T-helper 9 cell (primary cell): ENCODE results near the gene ATG13.

Experiments used
- DNase-seq: peaks from one replicate; pipeline ENCODE4 v3.0.0-alpha.2; 2020

Gene ATG13

GRCh38 chr11:46609386-46609785 lies 8.0 kb upstream of the ATG13 start:
- DNase-seq = no peak

GRCh38 chr11:46611526-46612304 lies 5.6 kb upstream of the ATG13 start:
- DNase-seq = no peak

GRCh38 chr11:46612326-46612725 lies 5.0 kb upstream of the ATG13 start:
- DNase-seq = no peak

GRCh38 chr11:46615756-46616155 lies 1.6 kb upstream of the ATG13 start:
- DNase-seq = no peak

GRCh38 chr11:46616551-46617133 lies 711 bp upstream of the ATG13 start:
- no peak for DNase-seq

GRCh38 chr11:46617972-46618314 lies 590 bp downstream of the ATG13 start:
- no peak for DNase-seq

- no peak for DNase-seq
These were observed 1.5 kb downstream of the ATG13 start for GRCh38 chr11:46618837-46619236.

GRCh38 chr11:46625406-46625805 lies 8.1 kb downstream of the ATG13 start:
- DNase-seq = no peak

GRCh38 chr11:46628961-46629360 lies 11.6 kb downstream of the ATG13 start:
- DNase-seq = no peak

- no peak for DNase-seq
These were observed 12.9 kb downstream of the ATG13 start for GRCh38 chr11:46630237-46630636.

GRCh38 chr11:46631676-46632075 lies 14.3 kb downstream of the ATG13 start:
- no peak for DNase-seq

- no peak for DNase-seq
These were observed 15.1 kb downstream of the ATG13 start for GRCh38 chr11:46632502-46632901.

GRCh38 chr11:46633291-46634217 lies 16.2 kb downstream of the ATG13 start:
- DNase-seq = no peak

- no peak for DNase-seq
These were observed 18.3 kb downstream of the ATG13 start for GRCh38 chr11:46635557-46636139.

GRCh38 chr11:46637546-46637945 lies 20.2 kb downstream of the ATG13 start:
- DNase-seq = no peak

GRCh38 chr11:46639197-46639839 lies 22.0 kb downstream of the ATG13 start:
- DNase-seq = no peak

GRCh38 chr11:46640036-46640788 lies 22.9 kb downstream of the ATG13 start:
- no peak for DNase-seq

GRCh38 chr11:46641639-46642038 lies 24.3 kb downstream of the ATG13 start:
- no peak for DNase-seq

GRCh38 chr11:46642627-46643335 lies 25.4 kb downstream of the ATG13 start:
- no peak for DNase-seq

- DNase-seq = no peak
These were observed 26.2 kb downstream of the ATG13 start for GRCh38 chr11:46643531-46643930.

- DNase-seq = no peak
These were observed 26.6 kb downstream of the ATG13 start for GRCh38 chr11:46643986-46644385.
